Thoracic aorta (tissue), 2 donors: ENCODE data around the gene ROBO3. TPM values are rescaled to one million over a fixed set of nuclear protein-coding genes. Genes with fewer than 3 reads are reported as not detected.

Experiments
- ATAC-seq: fragments of 150-250 bp; one replicate; pipeline ENCODE4 v1.8.0; 2017; ENCODE audit warnings: low read depth; ENCODE audit not compliant: insufficient number of reproducible peaks, low FRiP score
- DNase-seq: peaks from one replicate; pipeline ENCODE4 v3.0.0-alpha.2; 2020; ENCODE audit warnings: low spot score
- H3K27ac ChIP-seq, 2 donors: fragments of 200-600 bp; sonication (generic); 1 replicate in 1 of 2; 2 replicates in 1 of 2; pipeline ENCODE4 v1.5.1; 2016; ENCODE audit warnings: mild to moderate bottlenecking in 2 of 2, moderate library complexity in 2 of 2
- H3K27me3 ChIP-seq: fragments of 200-600 bp; sonication (generic); replicated peaks from 2 replicates; pipeline ENCODE4 v1.6.0; 2016; ENCODE audit warnings: mild to moderate bottlenecking; ENCODE audit not compliant: insufficient read depth
- H3K36me3 ChIP-seq: fragments of 200-600 bp; sonication (generic); one replicate; pipeline ENCODE4 v1.5.1; 2016
- H3K4me1 ChIP-seq, 2 donors: fragments of 200-600 bp; sonication (generic); 1 replicate in 1 of 2; 2 replicates in 1 of 2; pipeline versions ENCODE4 v1.5.1 to v1.6.0; 2016; ENCODE audit warnings: low read depth in 2 of 2, mild to moderate bottlenecking in 1 of 2; ENCODE audit not compliant: control insufficient read depth in 1 of 2
- H3K4me3 ChIP-seq: fragments of 200-600 bp; sonication (generic); 2 replicates; pipeline ENCODE4 v1.5.1; 2016; ENCODE audit warnings: mild to moderate bottlenecking
- H3K9me3 ChIP-seq: fragments of 200-600 bp; sonication (generic); 2 replicates; pipeline ENCODE4 v1.5.1; 2016
- CTCF ChIP-seq: fragments of 200-600 bp; sonication (generic); IDR thresholded peaks from one replicate; pipeline ENCODE4 v1.5.1; 2019; ENCODE audit warnings: antibody characterized with exemption
- total RNA-seq, 2 donors: library from RNA; depleted of rRNA; stranded (reverse); fragments of >200 nt; gene quantifications; one replicate each; pipeline versions ENCODE4 v1.1.0 to v1.2.3, GENCODE V29; 2016

The ROBO3 gene
- total RNA-seq, 2 donors from 2014 or later = 5.5 to 13.7 TPM

DNA sequence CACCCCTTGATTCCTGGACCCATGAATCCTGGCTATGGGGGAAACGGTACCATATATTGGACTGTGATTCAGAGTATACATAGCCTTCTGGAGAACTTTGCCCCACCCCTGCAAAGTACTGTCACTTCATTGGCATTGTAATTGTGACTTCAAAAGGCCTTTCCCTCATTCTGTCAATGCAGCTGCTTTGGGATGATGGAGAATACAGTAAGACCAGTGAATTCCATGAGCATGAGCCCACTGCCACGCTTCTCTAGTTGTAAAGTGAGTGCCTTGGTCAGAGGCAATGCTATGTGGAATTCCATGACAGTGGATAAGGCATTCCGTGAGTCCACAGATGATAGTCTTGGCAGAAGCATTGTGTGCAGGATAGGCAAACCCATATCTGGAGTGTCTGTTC lies 39.4 kb upstream of the ROBO3 start:
- no peak for DNase-seq
- no peak for ATAC-seq

DNA sequence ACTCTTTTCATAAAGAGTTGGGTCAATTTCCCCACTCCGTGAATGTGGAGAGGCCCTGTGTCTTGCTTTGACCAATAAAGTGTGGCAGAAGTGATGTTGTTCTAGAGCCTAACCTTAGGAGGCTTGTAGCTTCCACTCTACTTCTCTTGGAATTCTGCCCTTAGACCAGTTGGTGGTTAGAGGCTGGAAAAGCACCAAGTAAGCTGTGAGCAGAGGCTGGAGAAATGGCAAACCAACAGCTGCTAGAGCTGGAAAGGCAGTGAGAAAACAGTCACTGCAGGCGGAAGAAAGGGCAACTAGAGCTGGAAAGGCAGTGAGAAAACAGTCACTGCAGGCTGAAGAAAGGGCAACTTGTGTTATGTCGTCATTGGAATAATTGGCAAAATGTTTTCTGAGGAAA lies 35.2 kb upstream of the ROBO3 start:
- H3K27me3 ChIP-seq = no peaks in the 10 kb centered on the region
- H3K4me1 ChIP-seq = no peaks in the 10 kb centered on the region
- H3K9me3 ChIP-seq = no peaks in the 10 kb centered on the region
- ATAC-seq (no peak), DNase-seq (no peak)
- no peak for TF ChIP-seq CTCF
- no peaks in the 10 kb centered on the region for H3K36me3 ChIP-seq
- H3K27ac ChIP-seq = no peak overlapping the region
- no peak overlapping the region for H3K4me3 ChIP-seq

More for the DNA sequence above, 39.4 kb upstream of the ROBO3 start:
- no peak for TF ChIP-seq CTCF
- Histone ChIP-seq H3K27me3 (no peaks in the 10 kb centered on the region), H3K9me3 (no peaks in the 10 kb centered on the region), H3K4me3 (no peak overlapping the region), H3K27ac (no peak overlapping the region), H3K36me3 (no peaks in the 10 kb centered on the region), H3K4me1 (no peaks in the 10 kb centered on the region)

DNA sequence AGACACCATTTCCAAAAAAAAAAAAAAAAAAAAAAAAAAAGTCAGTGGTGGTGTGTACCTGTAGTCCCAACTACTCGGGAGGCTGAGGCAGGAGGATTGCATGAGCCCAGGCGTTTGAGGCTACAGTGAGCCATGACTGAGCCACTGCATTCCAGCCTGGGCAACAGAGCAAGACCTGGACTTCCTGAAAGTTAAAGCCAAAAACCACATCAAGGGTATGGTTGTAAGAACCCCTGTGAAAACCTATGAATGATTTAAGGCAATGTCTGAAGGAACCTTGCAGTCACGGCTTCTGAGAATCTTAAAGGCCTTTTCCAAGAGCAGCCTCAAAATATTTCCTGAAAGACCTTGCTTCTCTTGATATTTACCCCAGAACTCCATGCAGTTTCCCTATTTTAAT lies 34.5 kb upstream of the ROBO3 start:
- no peak for DNase-seq
- H3K9me3 ChIP-seq = no peaks in the 10 kb centered on the region
- no peak for TF ChIP-seq CTCF

GRCh38 chr11:124831897-124832296 lies 33.3 kb upstream of the ROBO3 start:
- Histone ChIP-seq H3K4me1 (peaks cover 4 to 9% of the 10 kb centered on the region in 2 donors), H3K4me3 (no peak overlapping the region), H3K36me3 (no peaks in the 10 kb centered on the region), H3K27ac (no peak overlapping the region), H3K27me3 (no peaks in the 10 kb centered on the region), H3K9me3 (no peaks in the 10 kb centered on the region)
- no peak for TF ChIP-seq CTCF
- ATAC-seq = no peak
- no peak for DNase-seq

More for the DNA sequence above, 34.5 kb upstream of the ROBO3 start:
- H3K27me3 ChIP-seq = no peaks in the 10 kb centered on the region
- H3K4me1 ChIP-seq = no peaks in the 10 kb centered on the region
- no peak overlapping the region for H3K4me3 ChIP-seq
- H3K27ac ChIP-seq = no peak overlapping the region
- H3K36me3 ChIP-seq = no peaks in the 10 kb centered on the region
- no peak for ATAC-seq

GRCh38 chr11:124832571-124832970 lies 32.7 kb upstream of the ROBO3 start:
- ATAC-seq (no peak), DNase-seq (no peak)
- H3K4me1 ChIP-seq = peaks cover 4 to 9% of the 10 kb centered on the region in 2 donors
- no peaks in the 10 kb centered on the region for H3K27me3 ChIP-seq
- no peak for TF ChIP-seq CTCF
- H3K4me3 ChIP-seq = no peak overlapping the region
- H3K36me3 ChIP-seq = no peaks in the 10 kb centered on the region
- H3K9me3 ChIP-seq = no peaks in the 10 kb centered on the region
- no peak overlapping the region for H3K27ac ChIP-seq
